Stomach (tissue), 4 donors: ENCODE data around the gene OPN3.

Experiments
- POLR2A ChIP-seq, 4 donors: fragments of 450-650 bp; IDR thresholded peaks; one replicate each; pipeline ENCODE4 v1.6.1; 2016; ENCODE audit warnings: antibody characterized with exemption in 4 of 4, control low read depth in 2 of 4, mild to moderate bottlenecking in 1 of 4, moderate library complexity in 1 of 4
- TF ChIP-seq, protein P1 (sequence below), 7 experiments: fragments of 450-650 bp in 4 of 7; fragments of 200-600 bp in 3 of 7; sonication (generic) in 3 of 7; IDR thresholded peaks; one replicate each; pipeline ENCODE4 v1.5.1; 2016 to 2019; ENCODE audit warnings: antibody characterized with exemption in 7 of 7, control low read depth in 2 of 7, mild to moderate bottlenecking in 1 of 7

DNA sequence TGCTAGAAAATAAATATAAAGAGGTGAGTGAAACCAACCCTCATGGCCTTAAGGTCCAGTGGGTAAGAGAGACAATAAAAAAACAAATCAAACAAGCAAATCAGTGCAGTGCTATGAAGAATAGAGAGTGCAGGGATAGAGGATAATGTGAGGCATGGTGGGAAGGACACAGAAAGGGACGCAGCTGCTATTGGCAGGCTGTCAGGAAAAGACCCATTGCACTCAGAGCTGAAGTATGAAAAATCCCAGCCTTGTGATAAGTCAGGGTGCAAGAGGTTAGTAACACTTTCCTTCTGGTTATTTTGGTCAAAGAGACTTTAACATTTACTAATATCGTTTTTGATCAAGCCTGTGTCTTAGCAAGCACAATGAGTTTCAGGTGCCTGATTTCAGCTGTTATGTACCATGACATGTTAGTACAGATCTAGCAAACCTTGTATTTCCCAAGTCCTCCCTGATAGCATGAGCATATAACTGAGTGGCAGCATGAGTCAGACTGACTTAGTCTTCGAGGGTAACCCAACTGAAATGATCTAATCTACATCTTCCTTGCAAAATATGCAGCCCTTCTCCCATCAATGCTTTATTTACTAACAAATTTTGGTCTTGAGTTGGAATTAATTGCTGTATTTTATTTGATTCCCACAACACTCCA is 31.7 kb downstream of the OPN3 start:
- TF ChIP-seq, protein P1, sequence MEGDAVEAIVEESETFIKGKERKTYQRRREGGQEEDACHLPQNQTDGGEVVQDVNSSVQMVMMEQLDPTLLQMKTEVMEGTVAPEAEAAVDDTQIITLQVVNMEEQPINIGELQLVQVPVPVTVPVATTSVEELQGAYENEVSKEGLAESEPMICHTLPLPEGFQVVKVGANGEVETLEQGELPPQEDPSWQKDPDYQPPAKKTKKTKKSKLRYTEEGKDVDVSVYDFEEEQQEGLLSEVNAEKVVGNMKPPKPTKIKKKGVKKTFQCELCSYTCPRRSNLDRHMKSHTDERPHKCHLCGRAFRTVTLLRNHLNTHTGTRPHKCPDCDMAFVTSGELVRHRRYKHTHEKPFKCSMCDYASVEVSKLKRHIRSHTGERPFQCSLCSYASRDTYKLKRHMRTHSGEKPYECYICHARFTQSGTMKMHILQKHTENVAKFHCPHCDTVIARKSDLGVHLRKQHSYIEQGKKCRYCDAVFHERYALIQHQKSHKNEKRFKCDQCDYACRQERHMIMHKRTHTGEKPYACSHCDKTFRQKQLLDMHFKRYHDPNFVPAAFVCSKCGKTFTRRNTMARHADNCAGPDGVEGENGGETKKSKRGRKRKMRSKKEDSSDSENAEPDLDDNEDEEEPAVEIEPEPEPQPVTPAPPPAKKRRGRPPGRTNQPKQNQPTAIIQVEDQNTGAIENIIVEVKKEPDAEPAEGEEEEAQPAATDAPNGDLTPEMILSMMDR (IDR thresholded peaks at IDR 0.05), result no peak
- TF ChIP-seq POLR2A (IDR thresholded peaks at IDR 0.05), result no peak
